GM12891 (cell line): ENCODE results near the gene DDX46.

Experiments
- POLR2A ChIP-seq: IDR thresholded peaks from 2 replicates; pipeline ENCODE4 v1.6.1; 2011; ENCODE audit warnings: low read depth, low read length, control low read depth
- POLR2AphosphoS5 ChIP-seq: IDR thresholded peaks from 2 replicates; pipeline ENCODE4 v1.6.1; 2011; ENCODE audit warnings: low read depth, low read length, control low read depth
- SPI1 ChIP-seq: IDR thresholded peaks from 2 replicates; pipeline ENCODE4 v1.6.1; 2011; ENCODE audit warnings: low read depth, low read length, control low read depth

DNA sequence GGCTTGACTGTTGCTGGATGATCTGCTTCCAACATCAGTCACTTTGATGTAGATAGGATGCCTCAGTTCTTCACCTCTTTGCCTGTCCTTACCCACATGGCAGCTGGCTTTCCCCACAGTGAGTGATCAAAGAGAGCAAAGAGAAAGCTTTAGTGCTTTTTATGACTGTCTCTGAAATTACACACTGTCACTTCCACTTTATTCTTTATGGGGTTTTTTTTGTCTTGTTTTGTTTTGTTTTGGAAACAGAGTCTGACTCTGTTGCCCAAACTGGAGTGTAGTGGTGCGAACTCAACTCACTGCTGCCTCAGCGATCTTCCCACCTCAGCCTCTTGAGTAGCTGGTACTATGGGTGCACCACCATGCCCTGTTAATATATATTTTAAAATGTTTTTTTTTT is 54.8 kb downstream of the DDX46 start:
- TF ChIP-seq POLR2AphosphoS5 (no peak), POLR2A (no peak), SPI1 (peak; percentile 34; the same call in 1 of the 2 replicates)
